ENCODE results near the gene EVA1C. TPM values are rescaled to one million over a fixed set of nuclear protein-coding genes. Genes with fewer than 3 reads are reported as not detected.

Gene EVA1C
- total RNA-seq, 4 donors from 2014 or later: 43.1 to 71.4 (median 51.1) TPM

- ATAC-seq: no peak
- Histone ChIP-seq H3K9me3 (no peaks in the 10 kb centered on the region), H3K27me3 (no peaks in the 10 kb centered on the region), H3K36me3 (peaks cover 0 to 50% of the 10 kb centered on the region in 2 donors), H3K4me3 (no peak overlapping the region), H3K27ac (no peak overlapping the region), H3K4me1 (peaks cover 0 to 17% (median 6%) of the 10 kb centered on the region in 3 donors)
- 93 to 96% methylated on average over 3 to 4 of the region's 12 CpGs for WGBS, 2 donors (ENCODE audit: low coverage in 1 of 2)
- TF ChIP-seq CTCF (IDR thresholded peaks at IDR 0.05): no peak
- TF ChIP-seq POLR2A (IDR thresholded peaks at IDR 0.05): no peak
- TF ChIP-seq EP300 (IDR thresholded peaks at IDR 0.05): no peak
- no peak for TF ChIP-seq POLR2AphosphoS5 (IDR thresholded peaks at IDR 0.05)
Observed at GRCh38 chr21:32514275-32515055, 102.0 kb downstream of the EVA1C start.

- Histone ChIP-seq H3K9me3 (no peaks in the 10 kb centered on the region), H3K4me3 (no peak overlapping the region), H3K36me3 (peaks cover 0 to 37% of the 10 kb centered on the region in 2 donors), H3K4me1 (peaks cover 0 to 29% (median 6%) of the 10 kb centered on the region in 3 donors), H3K27me3 (no peaks in the 10 kb centered on the region), H3K27ac (peak overlapping the region in 3 of 4 donors; percentile 24 to 58 (median 38))
- WGBS, 2 donors (ENCODE audit: low coverage in 1 of 2): 23 to 33% methylated on average over 5 of the region's 5 CpGs
- TF ChIP-seq POLR2AphosphoS5 (IDR thresholded peaks at IDR 0.05) (peak; percentile 24), EP300 (IDR thresholded peaks at IDR 0.05) (no peak)
- ATAC-seq: no peak
Observed at GRCh38 chr21:32515874-32516273, 103.4 kb downstream of the EVA1C start.

- H3K36me3 ChIP-seq: peaks cover 0 to 28% of the 10 kb centered on the region in 2 donors
- peak; percentile 62 for ATAC-seq
Observed at GRCh38 chr21:32516756-32517649, 104.5 kb downstream of the EVA1C start.

GRCh38 chr21:32519945-32520874 lies 107.7 kb downstream of the EVA1C start:
- no peak overlapping the region for H3K4me3 ChIP-seq
- no peaks in the 10 kb centered on the region for H3K9me3 ChIP-seq
- peaks cover 0 to 6% of the 10 kb centered on the region in 2 donors for H3K36me3 ChIP-seq
- no peaks in the 10 kb centered on the region for H3K27me3 ChIP-seq
- H3K27ac ChIP-seq: peak overlapping the region in 3 of 4 donors; percentile 73 to 81 (median 76)
- no peak for TF ChIP-seq POLR2AphosphoS5 (IDR thresholded peaks at IDR 0.05)
- TF ChIP-seq CTCF (IDR thresholded peaks at IDR 0.05): no peak
- no peak for TF ChIP-seq EP300 (IDR thresholded peaks at IDR 0.05)
- no peak for TF ChIP-seq POLR2A (IDR thresholded peaks at IDR 0.05)
- ATAC-seq: no peak
- WGBS, 2 donors (ENCODE audit: low coverage in 1 of 2): 88 to 100% methylated on average over 3 to 9 of the region's 12 CpGs
- H3K4me1 ChIP-seq: peaks cover 3 to 60% (median 21%) of the 10 kb centered on the region in 3 donors

More at GRCh38 chr21:32516756-32517649, 104.5 kb downstream of the EVA1C start:
- peak overlapping the region in 2 of 4 donors; percentile 57 to 58 for H3K27ac ChIP-seq
- WGBS, 2 donors (ENCODE audit: low coverage in 1 of 2): 50 to 60% methylated on average over 7 to 9 of the region's 10 CpGs
- H3K4me1 ChIP-seq: peaks cover 3 to 40% (median 14%) of the 10 kb centered on the region in 3 donors
- H3K9me3 ChIP-seq: no peaks in the 10 kb centered on the region
- no peak overlapping the region for H3K4me3 ChIP-seq
- H3K27me3 ChIP-seq: no peaks in the 10 kb centered on the region
- no peak for TF ChIP-seq EP300 (IDR thresholded peaks at IDR 0.05)
- TF ChIP-seq CTCF (IDR thresholded peaks at IDR 0.05): no peak
- no peak for TF ChIP-seq POLR2AphosphoS5 (IDR thresholded peaks at IDR 0.05)
- no peak for TF ChIP-seq POLR2A (IDR thresholded peaks at IDR 0.05)

All from gastroesophageal sphincter (tissue), 4 donors.